Hypothalamus (tissue), 51 donors: ENCODE measurements around the gene SP2.

ENCODE experiments used
- DNase-seq, 51 donors: peaks; one replicate each; lab custom pipeline; 2025; lab: John Stamatoyannopoulos, UW

Gene SP2

GRCh38 chr17:47869114-47869513, 26.9 kb upstream of the SP2 start:
- DNase-seq = no peak

- no peak for DNase-seq
Measured at GRCh38 chr17:47870056-47870455, 26.0 kb upstream of the SP2 start.

GRCh38 chr17:47871048-47871447, 25.0 kb upstream of the SP2 start:
- no peak for DNase-seq

- no peak for DNase-seq
Measured at GRCh38 chr17:47872019-47872650, 23.9 kb upstream of the SP2 start.

- no peak for DNase-seq
Measured at GRCh38 chr17:47872651-47873161, 23.3 kb upstream of the SP2 start.

- DNase-seq = no peak
Measured at GRCh38 chr17:47873200-47874090, 22.6 kb upstream of the SP2 start.

- DNase-seq = no peak
Measured at GRCh38 chr17:47875011-47875985, 20.7 kb upstream of the SP2 start.

- DNase-seq = no peak
Measured at GRCh38 chr17:47877368-47878034, 18.5 kb upstream of the SP2 start.

GRCh38 chr17:47878203-47879027, 17.6 kb upstream of the SP2 start:
- DNase-seq = no peak

- DNase-seq = no peak
Measured at GRCh38 chr17:47879028-47879585, 16.9 kb upstream of the SP2 start.

GRCh38 chr17:47879776-47880454, 16.1 kb upstream of the SP2 start:
- DNase-seq = no peak

- peak in 1 of 51 donors; percentile 3 for DNase-seq
Measured at GRCh38 chr17:47882247-47882646, 13.8 kb upstream of the SP2 start.

- DNase-seq = no peak
Measured at GRCh38 chr17:47882695-47883588, 13.1 kb upstream of the SP2 start.

- no peak for DNase-seq
Measured at GRCh38 chr17:47883589-47884426, 12.2 kb upstream of the SP2 start.

- DNase-seq = no peak
Measured at GRCh38 chr17:47884427-47884740, 11.7 kb upstream of the SP2 start.

- DNase-seq = no peak
Measured at GRCh38 chr17:47884905-47885730, 10.9 kb upstream of the SP2 start.
